ENCODE data around the gene ZNF587B.
A peak's percentile ranks its signal among the peaks of the same experiment; 100 is the strongest.
"Not testable (repeated sequence)": the region's sequence is repeated elsewhere in the genome, so short reads cannot be mapped to it uniquely, and the experiment has no call there.

The ZNF587B gene

GRCh38 chr19:57870225-57870624 lies 40.1 kb downstream of the ZNF587B start:
- TF ChIP-seq CTCF (IDR thresholded peaks at IDR 0.05; ENCODE audit: extremely low read depth, insufficient read depth, missing control alignments) = no peak
- DNase-seq (ENCODE audit: low spot score) = no peak
- in situ Hi-C loops (cut with MboI; ENCODE audit: low pct_unique_long_range_greater_than_20kb, low sequenced_read_pairs, unreplicated experiment) = no loop called here

- no peak for DNase-seq (ENCODE audit: low spot score)
Observed at GRCh38 chr19:57872450-57872849, 42.4 kb downstream of the ZNF587B start.

GRCh38 chr19:57873883-57874799 lies 44.0 kb downstream of the ZNF587B start:
- not testable (repeated sequence) for DNase-seq (ENCODE audit: low spot score)

More at GRCh38 chr19:57872450-57872849, 42.4 kb downstream of the ZNF587B start:
- in situ Hi-C loops (cut with MboI; ENCODE audit: low pct_unique_long_range_greater_than_20kb, low sequenced_read_pairs, unreplicated experiment) = no loop called here
- no peak for TF ChIP-seq CTCF (IDR thresholded peaks at IDR 0.05; ENCODE audit: extremely low read depth, insufficient read depth, missing control alignments)

GRCh38 chr19:57886046-57886445 lies 55.9 kb downstream of the ZNF587B start:
- DNase-seq (ENCODE audit: low spot score) = no peak
- in situ Hi-C loops (cut with MboI; ENCODE audit: low pct_unique_long_range_greater_than_20kb, low sequenced_read_pairs, unreplicated experiment) = no loop called here
- TF ChIP-seq CTCF (IDR thresholded peaks at IDR 0.05; ENCODE audit: extremely low read depth, insufficient read depth, missing control alignments) = no peak

More at GRCh38 chr19:57873883-57874799, 44.0 kb downstream of the ZNF587B start:
- in situ Hi-C loops (cut with MboI; ENCODE audit: low pct_unique_long_range_greater_than_20kb, low sequenced_read_pairs, unreplicated experiment) = not testable (repeated sequence)

GRCh38 chr19:57887195-57887941 lies 57.3 kb downstream of the ZNF587B start:
- no peak for TF ChIP-seq CTCF (IDR thresholded peaks at IDR 0.05; ENCODE audit: extremely low read depth, insufficient read depth, missing control alignments)
- no peak for DNase-seq (ENCODE audit: low spot score)
- in situ Hi-C loops (cut with MboI; ENCODE audit: low pct_unique_long_range_greater_than_20kb, low sequenced_read_pairs, unreplicated experiment) = no loop called here

- peak; percentile 12 for DNase-seq (ENCODE audit: low spot score)
- in situ Hi-C loops (cut with MboI; ENCODE audit: low pct_unique_long_range_greater_than_20kb, low sequenced_read_pairs, unreplicated experiment) = no loop called here
- no peak for TF ChIP-seq CTCF (IDR thresholded peaks at IDR 0.05; ENCODE audit: extremely low read depth, insufficient read depth, missing control alignments)
Observed at GRCh38 chr19:57888107-57888559, 58.0 kb downstream of the ZNF587B start.

All from GM13977 (cell line).